RWPE2 (cell line): Measurements from ENCODE around the gene DDN.
A peak's percentile ranks its signal among the peaks of the same experiment; 100 is the strongest.

ENCODE experiments used
- ATAC-seq: fragments of 200-7000 bp; cut with Tn5 transposase; 3 replicates; pipeline ENCODE4 v1.9.1; 2021; ENCODE audit warnings: low read depth
- DNase-seq: peaks from one replicate; pipeline ENCODE4 v3.0.0-alpha.2; 2020; ENCODE audit warnings: low spot score
- H3K27ac ChIP-seq: fragments of 450-650 bp; 2 replicates; pipeline ENCODE4 v1.5.1; 2017; ENCODE audit warnings: mild to moderate bottlenecking; ENCODE audit not compliant: poor library complexity, severe bottlenecking
- H3K27me3 ChIP-seq: fragments of 250-450 bp; sonication (Bioruptor Pico); 2 replicates; pipeline ENCODE4 v1.5.1; 2021; ENCODE audit warnings: mild to moderate bottlenecking, moderate library complexity; ENCODE audit not compliant: insufficient read depth, poor library complexity, severe bottlenecking
- H3K36me3 ChIP-seq: fragments of 250-450 bp; sonication (Bioruptor Pico); 2 replicates; pipeline ENCODE4 v1.5.1; 2020; ENCODE audit warnings: low read depth, mild to moderate bottlenecking, moderate library complexity
- H3K4me1 ChIP-seq: fragments of 250-450 bp; sonication (Bioruptor Pico); 2 replicates; pipeline ENCODE4 v1.5.1; 2021; ENCODE audit warnings: mild to moderate bottlenecking, moderate library complexity; ENCODE audit not compliant: insufficient read depth, poor library complexity, severe bottlenecking
- H3K4me3 ChIP-seq: fragments of 250-450 bp; sonication (Bioruptor Pico); 2 replicates; pipeline ENCODE4 v1.5.1; 2021; ENCODE audit warnings: mild to moderate bottlenecking, moderate library complexity; ENCODE audit not compliant: severe bottlenecking
- H3K9me3 ChIP-seq: fragments of 250-450 bp; sonication (Bioruptor Pico); 2 replicates; pipeline ENCODE4 v1.5.1; 2021; ENCODE audit warnings: mild to moderate bottlenecking, moderate library complexity; ENCODE audit not compliant: severe bottlenecking
- CTCF ChIP-seq: fragments of 450-650 bp; IDR thresholded peaks from one replicate; pipeline ENCODE4 v1.5.1; 2017; ENCODE audit warnings: mild to moderate bottlenecking, moderate library complexity; ENCODE audit not compliant: poor library complexity, severe bottlenecking

DDN gene

GRCh38 chr12:48980953-48981756 lies 18.0 kb downstream of the DDN start:
- H3K4me1 ChIP-seq, result no peaks in the 10 kb centered on the region
- DNase-seq, result peak; percentile 63
- H3K36me3 ChIP-seq, result no peaks in the 10 kb centered on the region
- H3K27me3 ChIP-seq, result peaks cover 81% of the 10 kb centered on the region
- ATAC-seq, result peak; percentile 30; the same call in 2 of the 3 replicates
- no peaks in the 10 kb centered on the region for H3K9me3 ChIP-seq
- H3K4me3 ChIP-seq, result no peak overlapping the region
- TF ChIP-seq CTCF, result peak; percentile 2
- H3K27ac ChIP-seq, result no peak overlapping the region

- peak; percentile 17 for TF ChIP-seq CTCF
- H3K4me3 ChIP-seq, result no peak overlapping the region
Observed at GRCh38 chr12:48980389-48980952, 18.7 kb downstream of the DDN start.

GRCh38 chr12:48979602-48980388 lies 19.4 kb downstream of the DDN start:
- Histone ChIP-seq H3K4me1 (no peaks in the 10 kb centered on the region), H3K36me3 (no peaks in the 10 kb centered on the region), H3K9me3 (no peaks in the 10 kb centered on the region), H3K27ac (no peak overlapping the region), H3K27me3 (peaks cover 76% of the 10 kb centered on the region), H3K4me3 (no peak overlapping the region)
- TF ChIP-seq CTCF, result no peak
- peak; percentile 40 for DNase-seq
- ATAC-seq, result no peak

More at GRCh38 chr12:48980389-48980952, 18.7 kb downstream of the DDN start:
- ATAC-seq (peak; percentile 15; the same call in 2 of the 3 replicates), DNase-seq (peak; percentile 62)
- no peaks in the 10 kb centered on the region for H3K36me3 ChIP-seq
- no peaks in the 10 kb centered on the region for H3K9me3 ChIP-seq
- no peak overlapping the region for H3K27ac ChIP-seq
- peaks cover 81% of the 10 kb centered on the region for H3K27me3 ChIP-seq
- H3K4me1 ChIP-seq, result no peaks in the 10 kb centered on the region

GRCh38 chr12:48978741-48979601 lies 20.2 kb downstream of the DDN start:
- DNase-seq, result no peak
- no peak for ATAC-seq
- Histone ChIP-seq H3K9me3 (no peaks in the 10 kb centered on the region), H3K4me1 (no peaks in the 10 kb centered on the region), H3K27ac (no peak overlapping the region), H3K27me3 (peaks cover 69% of the 10 kb centered on the region), H3K4me3 (no peak overlapping the region), H3K36me3 (no peaks in the 10 kb centered on the region)
- no peak for TF ChIP-seq CTCF
